Measurements from ENCODE around the gene KLHDC4.
"Not testable (repeated sequence)": the region's sequence is repeated elsewhere in the genome, so short reads cannot be mapped to it uniquely, and the experiment has no call there.

KLHDC4 gene

DNA sequence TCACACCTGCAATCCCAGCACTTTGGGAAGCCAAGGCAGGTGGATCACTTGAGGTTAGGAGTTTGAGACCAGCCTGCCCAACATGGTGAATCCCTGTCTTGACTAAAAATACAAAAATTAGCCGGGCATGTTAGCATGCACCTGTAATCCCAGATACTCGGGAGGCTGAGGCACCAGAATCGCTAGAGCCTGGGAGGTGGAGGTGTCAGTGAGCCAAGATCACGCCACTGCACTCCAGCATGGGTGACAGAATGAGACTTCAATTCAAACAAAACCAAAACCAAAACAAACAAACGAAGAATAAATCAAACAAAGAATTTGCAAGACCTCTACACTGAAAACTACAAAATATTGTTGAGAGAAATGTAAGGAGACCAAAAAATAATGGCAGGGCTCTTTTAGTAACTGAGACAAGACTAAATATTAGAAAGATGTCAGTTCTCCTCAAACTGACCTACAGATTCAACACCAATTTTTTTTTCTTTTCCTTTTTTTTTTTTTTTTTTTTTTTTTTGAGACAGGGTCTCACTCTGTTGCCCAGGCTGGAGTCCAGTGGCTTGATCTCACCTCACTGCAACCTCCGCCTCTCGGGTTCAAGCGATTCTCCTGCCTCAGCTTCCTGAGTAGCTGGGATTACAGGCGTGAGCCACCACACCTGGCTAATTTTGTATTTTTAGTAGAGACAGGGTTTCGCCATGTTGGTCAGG, 23.1 kb upstream of the KLHDC4 start:
- not testable (repeated sequence) for DNase-seq (ENCODE audit: low read depth, low spot score)

DNA sequence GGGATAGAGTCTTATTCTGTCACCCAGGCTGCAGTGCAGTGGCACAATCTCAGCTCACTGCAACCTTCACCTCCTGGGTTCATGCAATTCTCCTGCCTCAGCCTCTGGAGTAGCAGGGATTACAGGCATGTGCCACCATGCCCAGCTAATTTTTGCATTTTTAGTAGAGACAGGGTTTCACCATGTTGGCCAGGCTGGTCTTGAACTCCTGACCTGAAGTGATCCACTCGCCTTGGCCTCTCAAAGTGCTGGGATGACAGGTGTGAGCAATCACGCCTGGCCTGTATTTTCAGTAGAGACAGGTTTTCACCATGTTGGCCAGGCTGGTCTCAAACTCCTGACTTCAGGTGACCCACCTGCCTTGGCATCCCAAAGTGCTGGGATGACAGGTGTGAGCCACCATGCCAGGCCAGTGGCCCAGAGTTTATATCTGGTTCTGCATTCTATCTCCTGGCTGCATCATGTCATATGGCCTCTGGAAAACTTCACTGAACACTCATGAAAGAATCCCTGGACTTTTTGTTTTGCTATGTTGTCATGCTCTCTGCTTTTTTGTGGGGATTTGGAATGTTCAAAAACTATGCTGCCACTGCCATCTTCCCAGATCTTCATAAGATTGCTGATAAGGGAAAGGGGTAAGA, 21.8 kb upstream of the KLHDC4 start:
- not testable (repeated sequence) for DNase-seq (ENCODE audit: low read depth, low spot score)

DNA sequence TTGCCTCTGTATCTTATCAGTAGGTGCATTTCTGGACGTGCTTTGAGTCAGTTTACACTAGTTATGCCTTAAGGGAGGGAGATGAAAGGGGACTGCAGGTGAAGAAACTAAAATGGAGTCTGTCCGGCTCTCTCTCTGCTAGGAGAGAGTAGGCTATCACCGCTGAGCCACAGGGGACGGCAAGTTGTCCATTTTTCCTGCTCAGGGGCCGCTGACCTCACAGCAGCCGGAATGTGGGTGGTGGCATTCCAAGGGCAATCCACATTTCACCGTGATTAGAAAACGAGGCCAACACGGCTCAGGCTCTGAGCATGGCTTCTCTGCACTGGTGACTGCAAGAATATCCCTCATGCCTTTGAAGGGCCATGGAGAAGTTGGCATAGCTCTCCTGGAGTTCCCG, 19.0 kb upstream of the KLHDC4 start:
- DNase-seq (ENCODE audit: low read depth, low spot score): peak; percentile 71

DNA sequence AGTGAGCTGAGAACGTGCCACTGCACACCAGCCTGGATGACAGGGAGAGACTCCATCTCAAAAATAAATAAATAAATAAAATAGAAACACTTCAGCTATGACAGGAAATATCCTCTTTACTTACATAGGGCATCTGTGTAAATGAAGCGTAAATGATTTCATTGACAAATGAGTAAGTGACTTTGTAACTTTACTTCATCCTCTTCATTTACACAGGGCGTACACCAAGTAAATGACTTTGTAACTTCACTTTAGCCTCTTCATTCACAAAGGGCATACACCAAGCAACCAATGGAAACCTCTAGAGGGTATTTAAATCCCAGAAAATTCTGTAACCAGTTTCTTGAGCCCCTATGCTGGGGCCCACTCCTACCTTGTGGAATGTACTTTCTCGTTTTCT, 16.2 kb upstream of the KLHDC4 start:
- DNase-seq (ENCODE audit: low read depth, low spot score): no peak

DNA sequence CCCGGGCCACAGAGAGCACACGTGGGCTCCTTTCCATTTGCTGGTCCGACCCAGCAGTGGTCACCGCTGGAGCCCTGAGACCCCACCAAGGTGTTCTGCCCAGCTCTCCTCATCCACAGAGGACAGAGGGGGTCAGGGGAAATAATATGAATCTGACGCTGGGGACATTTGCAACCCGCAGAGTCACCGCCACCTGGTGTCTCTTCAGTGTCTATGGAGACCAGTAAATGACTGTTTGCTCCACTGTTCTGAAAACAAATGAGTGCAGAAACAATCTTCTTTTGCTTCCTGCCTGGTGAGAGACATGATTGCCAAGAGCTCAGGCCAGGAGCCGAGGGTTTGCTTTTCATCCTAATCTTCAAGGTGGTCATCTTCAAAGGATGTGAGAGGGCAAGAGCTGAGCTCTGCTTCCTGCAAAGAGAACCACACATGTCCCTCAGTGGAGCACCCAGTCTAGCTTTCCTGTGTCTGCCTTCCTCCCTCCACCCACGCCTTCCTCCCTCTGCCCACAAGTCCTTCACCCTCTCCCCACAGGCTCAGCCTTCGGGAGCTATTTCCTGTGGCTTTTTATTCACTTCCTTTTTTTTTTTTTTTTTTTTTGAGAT, 14.7 kb upstream of the KLHDC4 start:
- DNase-seq (ENCODE audit: low read depth, low spot score): no peak

DNA sequence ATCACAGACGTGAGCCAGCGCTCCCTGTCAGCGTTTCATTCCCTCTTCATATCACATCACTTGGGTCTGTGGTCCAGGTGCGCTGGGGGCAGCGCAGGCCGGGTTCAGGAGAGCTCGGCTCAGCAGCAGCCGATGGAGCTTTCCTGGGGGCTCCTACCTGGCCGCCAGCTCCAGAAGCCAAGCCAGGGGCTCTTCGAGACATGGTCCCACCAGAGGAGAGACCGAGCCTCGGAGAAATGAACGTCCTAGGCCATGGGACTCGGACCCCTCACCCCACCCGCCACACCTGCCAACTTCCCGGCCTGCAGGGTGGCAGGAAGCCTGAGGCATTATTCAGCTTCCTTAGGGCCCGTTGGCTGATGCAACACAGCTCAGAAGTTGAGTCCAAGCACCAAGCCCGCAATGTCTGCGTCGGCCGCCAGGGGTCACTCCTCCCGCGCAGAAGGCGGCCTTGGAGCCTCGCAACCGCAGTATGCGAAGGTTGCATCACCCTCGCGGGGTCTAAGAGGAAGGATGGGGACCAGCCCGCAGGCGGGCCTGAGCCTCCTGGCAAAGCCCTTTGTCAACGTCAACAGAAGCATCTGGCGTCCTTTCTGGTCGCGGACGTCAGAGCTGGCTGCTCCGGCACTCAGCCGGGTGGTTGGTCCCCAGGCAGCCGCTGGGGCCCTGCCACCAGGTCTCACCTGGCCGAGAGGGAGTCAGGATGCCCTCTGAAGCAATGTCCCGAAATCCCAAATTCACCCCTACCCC, 13.2 kb upstream of the KLHDC4 start:
- DNase-seq (ENCODE audit: low read depth, low spot score): peak; percentile 99

DNA sequence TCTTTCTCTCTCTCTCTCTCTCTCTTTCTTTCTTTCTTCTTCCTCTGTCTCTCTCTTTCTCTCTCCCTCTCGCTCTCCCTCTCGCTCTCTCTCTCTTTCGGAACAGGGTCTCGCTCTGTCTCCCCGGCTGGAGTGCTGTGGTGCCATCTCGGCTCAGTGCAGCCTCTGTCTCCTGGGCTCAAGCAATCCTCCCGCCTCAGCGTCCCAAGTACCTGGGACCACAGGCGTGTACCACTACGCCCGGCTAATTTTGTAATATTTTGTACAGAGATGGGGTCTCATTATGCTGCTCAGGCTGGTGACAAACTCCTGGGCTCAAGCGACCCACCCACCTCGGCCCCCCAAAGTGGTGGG, 12.7 kb upstream of the KLHDC4 start:
- DNase-seq (ENCODE audit: low read depth, low spot score): no peak

DNA sequence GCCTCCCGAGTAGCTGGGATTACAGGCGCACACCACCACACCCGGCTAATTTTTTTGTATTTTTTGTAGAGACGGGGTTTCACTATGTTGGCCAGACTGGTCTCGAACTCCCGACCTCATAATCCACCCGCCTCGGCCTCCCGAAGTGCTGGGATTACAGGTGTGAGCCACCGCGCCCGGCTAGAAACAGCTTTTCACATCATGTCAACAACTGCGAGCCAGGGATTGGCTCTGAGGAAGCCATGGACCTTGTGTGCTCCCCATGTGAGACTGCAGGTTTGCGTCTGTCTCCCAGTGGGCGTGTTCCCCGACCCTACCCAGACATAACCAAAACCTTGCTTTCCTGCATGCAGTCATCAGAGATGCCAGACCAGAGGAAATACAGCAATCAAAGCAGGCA, 8.1 kb upstream of the KLHDC4 start:
- not testable (repeated sequence) for DNase-seq (ENCODE audit: low read depth, low spot score)

DNA sequence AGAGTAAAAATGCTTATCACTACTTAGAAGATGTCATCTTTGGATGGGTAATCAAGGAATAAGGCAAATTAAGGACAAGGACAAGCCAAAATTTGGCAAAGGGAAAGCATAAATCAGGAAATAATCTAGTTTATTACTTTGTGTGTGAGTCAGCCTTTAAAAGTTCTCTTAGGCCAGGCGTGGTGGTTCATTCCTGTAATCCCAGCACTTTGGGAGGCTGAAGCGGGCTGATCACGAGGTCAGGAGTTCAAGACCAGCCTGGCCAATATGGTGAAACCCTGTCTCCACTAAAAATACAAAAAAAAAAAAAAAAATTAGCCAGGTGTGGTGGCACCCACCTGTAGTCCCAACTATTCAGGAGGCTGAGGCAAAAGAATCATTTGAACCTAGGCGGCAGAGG, 1.7 kb upstream of the KLHDC4 start:
- not testable (repeated sequence) for DNase-seq (ENCODE audit: low read depth, low spot score)

DNA sequence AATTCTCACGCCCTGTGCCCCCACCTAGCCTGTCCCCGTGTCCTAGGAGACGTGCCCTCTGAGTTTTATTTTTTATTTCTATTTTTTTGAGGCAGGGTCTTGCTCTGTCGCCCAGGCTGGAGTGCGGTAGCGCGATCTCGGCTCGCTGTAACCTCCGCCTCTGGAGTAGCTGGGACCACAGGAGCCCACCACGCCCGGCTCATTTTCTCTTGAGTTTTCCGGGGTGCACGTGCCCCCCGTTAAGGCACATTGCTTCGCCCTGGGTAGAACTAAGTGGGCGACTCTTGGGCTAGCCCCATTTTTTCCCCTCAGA, 655 bp upstream of the KLHDC4 start:
- no peak for DNase-seq (ENCODE audit: low read depth, low spot score)

DNA sequence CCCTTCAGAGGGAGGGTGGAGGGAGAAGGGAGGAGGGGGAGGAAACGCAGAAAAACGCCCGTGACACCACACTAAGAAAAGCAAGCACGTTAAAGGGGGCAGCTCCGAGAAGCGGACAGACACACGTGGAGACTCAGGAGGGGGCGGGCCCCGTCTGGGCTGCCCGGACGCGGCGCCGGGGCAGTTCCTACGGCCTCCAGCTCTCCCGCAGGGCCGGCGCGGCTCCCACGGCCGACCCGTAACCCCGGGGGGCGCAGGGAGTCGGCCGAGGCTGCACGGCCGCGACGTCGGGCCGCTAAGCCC, 362 bp downstream of the KLHDC4 start:
- DNase-seq (ENCODE audit: low read depth, low spot score): no peak

DNA sequence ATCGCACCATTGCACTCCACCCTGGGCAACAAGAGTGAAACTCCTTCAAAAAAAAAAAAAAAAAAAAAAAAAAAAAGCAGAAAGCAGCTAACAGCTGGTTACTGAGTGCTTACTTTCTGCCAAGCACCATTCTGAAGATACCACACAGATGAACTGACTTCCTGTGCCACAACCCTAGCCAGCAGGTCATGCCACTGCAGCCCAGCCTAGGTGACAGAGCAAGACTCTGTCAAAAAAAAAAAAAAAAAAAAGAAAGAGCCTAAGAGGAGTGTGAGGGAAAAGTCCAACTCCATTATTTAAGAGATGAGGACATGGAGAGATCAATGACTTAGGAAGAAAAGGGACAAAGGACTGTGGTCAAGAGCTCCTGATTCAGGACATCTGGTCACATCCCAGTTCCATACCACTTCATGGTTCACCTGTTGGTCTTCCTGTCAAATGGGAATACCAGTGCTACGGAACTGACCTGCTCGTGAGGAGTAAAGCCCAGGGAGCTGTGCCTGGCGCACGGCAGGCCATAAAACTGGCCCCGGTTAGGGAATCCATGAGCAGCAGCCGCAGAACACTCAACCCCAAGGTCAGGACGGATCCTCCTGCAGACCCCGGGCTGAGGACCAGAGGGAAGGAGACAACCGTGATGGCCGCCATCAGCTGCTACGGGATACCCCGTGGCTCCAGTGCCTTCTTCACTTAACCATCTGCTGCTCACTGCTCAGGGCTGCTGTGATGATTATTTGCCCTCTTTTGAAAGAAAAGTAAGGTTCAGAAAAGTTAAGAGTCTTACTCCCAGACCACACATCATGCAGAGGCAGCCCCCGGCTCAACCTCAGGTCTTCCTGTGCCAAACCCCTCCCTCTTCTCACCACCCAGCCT, 950 bp downstream of the KLHDC4 start:
- DNase-seq (ENCODE audit: low read depth, low spot score): no peak

DNA sequence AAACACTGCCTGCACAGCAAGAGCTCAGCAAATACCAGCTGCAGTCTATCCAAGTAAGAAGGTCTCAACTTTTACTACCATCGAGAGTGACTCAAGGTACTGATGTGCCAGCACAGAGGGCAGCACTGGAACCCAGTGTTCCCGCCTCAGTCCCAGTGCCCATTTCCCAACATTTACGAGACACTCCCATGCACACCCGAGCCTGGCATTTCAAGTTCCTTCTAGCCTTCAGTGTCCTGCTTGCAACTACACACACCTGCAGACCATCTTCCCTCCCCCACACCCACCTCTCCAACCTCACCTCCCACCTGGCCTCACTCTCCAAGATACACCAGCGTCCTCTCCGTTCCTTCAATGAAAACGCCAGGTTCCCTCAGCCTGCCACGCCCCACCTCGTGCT, 3.2 kb downstream of the KLHDC4 start:
- no peak for DNase-seq (ENCODE audit: low read depth, low spot score)

DNA sequence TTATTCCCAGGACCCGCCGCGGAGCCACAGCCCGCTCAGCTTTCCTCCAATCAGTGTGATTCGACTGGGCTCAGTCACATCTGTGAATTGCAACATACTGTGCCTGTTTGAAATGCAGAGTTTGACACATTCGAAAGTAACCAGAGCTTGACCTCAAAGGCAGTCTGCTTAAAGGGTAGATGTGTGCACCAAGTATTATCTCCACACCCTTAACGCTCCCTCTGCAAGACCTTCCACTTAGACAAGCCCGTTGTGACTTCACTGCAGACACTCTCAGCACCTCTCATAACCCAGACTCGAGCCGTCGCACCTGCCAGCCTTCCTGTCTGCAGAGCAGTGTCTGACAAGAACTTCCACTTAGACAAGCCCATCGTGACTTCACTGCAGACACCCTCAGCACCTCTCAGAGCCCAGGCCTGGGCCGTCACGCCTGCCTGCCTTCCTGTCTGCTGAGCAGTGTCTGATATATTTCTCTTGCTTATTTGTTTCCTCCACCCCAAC, 3.7 kb downstream of the KLHDC4 start:
- DNase-seq (ENCODE audit: low read depth, low spot score): no peak

DNA sequence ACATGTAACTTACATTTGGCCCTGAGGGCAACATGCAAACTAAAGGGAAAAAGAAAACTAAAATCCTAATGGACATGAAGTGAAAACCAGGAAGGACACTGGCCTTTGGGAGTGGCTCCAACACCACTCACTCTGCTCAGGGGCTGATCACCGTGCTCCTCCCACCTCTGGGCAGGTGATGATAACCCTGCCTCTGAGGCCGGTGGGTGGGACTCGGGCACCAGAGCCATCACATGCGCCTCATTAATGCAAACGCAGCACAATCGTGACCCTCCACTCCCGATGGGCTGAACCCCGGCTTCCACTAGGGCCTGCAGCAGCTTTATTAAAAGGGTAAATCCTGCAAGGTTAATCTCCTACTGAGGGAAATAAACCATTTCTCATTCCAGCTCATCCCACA, 4.7 kb downstream of the KLHDC4 start:
- no peak for DNase-seq (ENCODE audit: low read depth, low spot score)

DNA sequence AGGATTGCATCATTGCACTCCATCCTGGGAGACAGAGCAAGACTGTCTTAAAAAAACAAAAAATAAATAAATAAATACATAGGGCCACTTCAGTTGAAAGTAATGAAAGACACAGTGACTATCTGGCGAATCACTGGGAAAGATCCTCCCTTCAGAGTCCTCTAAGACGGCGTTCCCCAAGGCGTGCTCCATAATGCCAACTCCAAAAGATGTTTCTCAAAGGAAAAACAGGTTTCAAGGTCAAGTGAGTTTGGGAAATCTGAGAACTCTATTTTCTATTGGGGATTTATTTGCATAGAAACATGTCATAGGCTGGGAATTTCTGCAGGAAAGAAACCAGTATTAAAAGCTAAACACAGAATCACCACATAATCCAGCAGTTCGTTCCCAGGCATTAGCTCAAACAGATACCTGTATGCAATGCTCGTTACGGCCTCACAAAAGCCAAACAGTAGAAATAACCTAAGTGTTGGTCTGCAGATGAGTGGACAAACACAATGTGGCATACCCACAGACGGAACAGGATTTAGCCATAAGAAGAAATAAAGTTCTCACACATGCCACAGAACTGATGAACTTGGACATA, 7.9 kb downstream of the KLHDC4 start:
- DNase-seq (ENCODE audit: low read depth, low spot score): no peak

DNA sequence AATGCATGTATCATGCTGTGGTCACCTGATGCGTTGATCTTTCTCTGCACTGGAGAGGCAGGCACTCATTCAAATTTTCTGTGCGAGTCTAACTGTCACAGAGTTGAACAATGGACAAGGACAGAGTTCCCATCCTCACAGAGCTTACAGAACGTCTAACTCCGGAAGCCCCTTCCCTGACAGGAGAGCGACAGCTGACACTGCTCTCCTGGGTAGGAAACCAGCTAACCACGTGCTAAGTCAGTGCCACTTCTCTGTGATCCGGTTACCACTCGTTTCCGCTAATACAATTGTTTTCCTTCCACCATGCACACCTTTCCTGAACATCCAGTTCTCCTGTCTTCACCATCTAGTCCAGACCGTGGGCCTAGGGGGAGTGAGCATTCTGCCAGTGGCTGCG, 11.3 kb downstream of the KLHDC4 start:
- DNase-seq (ENCODE audit: low read depth, low spot score): no peak

DNA sequence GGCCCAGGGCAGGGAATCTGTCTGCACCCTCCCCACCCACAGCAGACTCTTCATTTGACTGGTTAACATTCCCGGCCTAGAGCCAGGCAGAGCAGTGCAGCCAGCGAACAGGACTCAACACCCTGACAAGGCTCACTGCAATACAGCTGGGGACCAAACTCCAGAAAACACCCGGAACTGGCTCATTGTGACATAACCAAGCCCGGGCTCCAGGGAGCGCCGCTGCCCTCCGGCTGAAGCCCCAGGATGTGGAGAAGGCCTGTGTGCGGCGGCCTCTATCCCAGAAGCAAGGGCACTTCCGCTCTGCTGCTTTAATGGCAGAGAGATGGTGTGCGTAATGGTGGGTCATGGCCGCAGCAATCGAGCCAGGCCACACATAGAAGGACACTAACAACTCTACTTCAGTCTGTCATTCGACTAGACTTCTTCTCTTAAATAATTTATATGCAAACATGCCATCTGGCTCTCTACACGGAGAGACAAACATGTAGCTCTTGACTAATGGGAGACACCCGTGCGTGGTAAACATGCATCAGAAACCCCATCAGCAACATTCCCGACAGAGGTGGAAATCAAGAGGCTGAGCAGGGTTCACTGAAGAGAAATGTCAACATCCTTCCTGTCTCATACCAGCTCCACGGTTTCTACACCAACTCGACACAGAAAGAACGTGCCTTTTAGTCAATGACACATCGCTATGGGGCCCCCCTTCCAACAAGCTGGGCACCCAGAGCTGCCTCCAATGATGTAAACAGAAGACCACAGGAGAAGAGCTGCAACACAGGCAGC, 18.0 kb downstream of the KLHDC4 start:
- DNase-seq (ENCODE audit: low read depth, low spot score): peak; percentile 14

DNA sequence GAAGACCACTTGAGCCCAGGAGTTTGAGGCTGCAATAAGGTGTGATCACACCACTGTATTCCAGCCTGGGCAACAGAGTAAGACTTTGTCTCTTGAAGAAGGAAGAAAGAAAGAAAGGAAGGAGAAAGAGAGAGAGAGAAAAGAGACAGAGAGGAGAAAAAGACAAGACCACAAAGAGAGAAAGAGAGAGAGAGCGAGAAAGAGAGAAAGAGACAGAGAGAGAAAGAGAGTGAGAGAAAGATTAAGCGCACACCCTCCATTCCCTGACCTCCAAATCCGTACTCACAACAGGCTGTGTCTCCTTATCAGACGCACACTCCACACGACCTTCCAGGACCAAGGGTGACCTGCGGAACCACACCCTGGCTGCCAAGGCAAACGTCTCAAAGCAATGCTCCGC, 19.6 kb downstream of the KLHDC4 start:
- no peak for DNase-seq (ENCODE audit: low read depth, low spot score)

DNA sequence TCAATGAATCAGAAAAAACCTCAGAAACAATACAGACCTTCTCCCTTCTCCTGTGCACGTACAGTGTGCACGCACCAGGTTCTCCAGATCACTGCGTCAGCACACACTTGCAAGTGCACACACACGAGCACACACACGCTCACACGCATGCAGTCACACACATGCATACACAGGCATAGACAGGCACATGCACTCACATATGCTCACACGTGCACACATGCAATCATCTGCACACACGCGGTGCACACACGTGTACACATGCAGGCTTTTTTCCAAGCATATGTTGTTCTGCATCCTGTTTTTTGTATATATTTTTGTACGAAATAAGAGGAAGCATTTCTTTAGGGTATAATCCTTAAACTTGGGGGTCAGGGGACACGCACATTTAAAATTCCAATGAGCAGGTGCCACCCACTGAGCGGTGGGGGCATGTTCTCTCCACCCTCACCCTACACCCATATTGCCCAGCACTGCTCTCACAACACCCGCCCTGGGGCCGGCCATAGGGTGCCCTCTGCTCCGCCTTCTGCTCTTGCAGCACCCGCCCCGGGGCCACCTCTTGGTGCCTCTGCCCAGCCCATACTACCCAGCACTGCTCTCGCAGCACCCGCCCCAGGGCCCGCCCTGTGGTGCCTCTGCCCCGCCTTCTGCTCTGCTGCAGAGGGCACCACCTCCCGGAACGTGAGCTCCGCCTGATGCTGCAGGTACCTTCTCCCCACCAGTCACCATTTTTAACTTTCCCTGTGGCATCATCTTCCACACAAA, 20.9 kb downstream of the KLHDC4 start:
- no peak for DNase-seq (ENCODE audit: low read depth, low spot score)

Data from ELF-1 (cell line).